ENCODE measurements around the gene ZNF132. TPM values are rescaled to one million over a fixed set of nuclear protein-coding genes. Genes with fewer than 3 reads are reported as not detected.

ZNF132 gene
- total RNA-seq, 4 donors from 2014 or later = 3.0 to 5.1 (median 3.5) TPM

- Histone ChIP-seq H3K4me3 (no peak overlapping the region), H3K9me3 (no peaks in the 10 kb centered on the region), H3K27me3 (no peaks in the 10 kb centered on the region), H3K27ac (no peak overlapping the region), H3K4me1 (no peaks in the 10 kb centered on the region), H3K36me3 (peaks cover 0 to 34% (median 15%) of the 10 kb centered on the region in 4 donors)
- WGBS, 2 donors (ENCODE audit: low coverage in 1 of 2) = 93 to 97% methylated on average over 3 to 7 of the region's 7 CpGs
- intact Hi-C loops (cut with DNase I; ENCODE audit: low total_unique reads) (no loop called here), in situ Hi-C loops (cut with MboI; ENCODE audit: low pct_ligation_motif_present in 1 of 4, low pct_unique_long_range_greater_than_20kb in 1 of 4, low sequenced_read_pairs in 3 of 4) (no loop called here)
- DNase-seq = no peak
- TF ChIP-seq, protein P1, sequence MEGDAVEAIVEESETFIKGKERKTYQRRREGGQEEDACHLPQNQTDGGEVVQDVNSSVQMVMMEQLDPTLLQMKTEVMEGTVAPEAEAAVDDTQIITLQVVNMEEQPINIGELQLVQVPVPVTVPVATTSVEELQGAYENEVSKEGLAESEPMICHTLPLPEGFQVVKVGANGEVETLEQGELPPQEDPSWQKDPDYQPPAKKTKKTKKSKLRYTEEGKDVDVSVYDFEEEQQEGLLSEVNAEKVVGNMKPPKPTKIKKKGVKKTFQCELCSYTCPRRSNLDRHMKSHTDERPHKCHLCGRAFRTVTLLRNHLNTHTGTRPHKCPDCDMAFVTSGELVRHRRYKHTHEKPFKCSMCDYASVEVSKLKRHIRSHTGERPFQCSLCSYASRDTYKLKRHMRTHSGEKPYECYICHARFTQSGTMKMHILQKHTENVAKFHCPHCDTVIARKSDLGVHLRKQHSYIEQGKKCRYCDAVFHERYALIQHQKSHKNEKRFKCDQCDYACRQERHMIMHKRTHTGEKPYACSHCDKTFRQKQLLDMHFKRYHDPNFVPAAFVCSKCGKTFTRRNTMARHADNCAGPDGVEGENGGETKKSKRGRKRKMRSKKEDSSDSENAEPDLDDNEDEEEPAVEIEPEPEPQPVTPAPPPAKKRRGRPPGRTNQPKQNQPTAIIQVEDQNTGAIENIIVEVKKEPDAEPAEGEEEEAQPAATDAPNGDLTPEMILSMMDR (IDR thresholded peaks at IDR 0.05) = no peak
- TF ChIP-seq POLR2A (IDR thresholded peaks at IDR 0.05) = no peak
- TF ChIP-seq POLR2AphosphoS5 (IDR thresholded peaks at IDR 0.05) = no peak
- no peak for TF ChIP-seq EP300 (IDR thresholded peaks at IDR 0.05; ENCODE audit: low read depth)
These were observed 22.9 kb downstream of the ZNF132 start for GRCh38 chr19:58417071-58417470.

GRCh38 chr19:58416604-58417003 lies 23.3 kb downstream of the ZNF132 start:
- TF ChIP-seq, protein P1 (IDR thresholded peaks at IDR 0.05) = no peak
- TF ChIP-seq EP300 (IDR thresholded peaks at IDR 0.05; ENCODE audit: low read depth) (no peak), POLR2AphosphoS5 (IDR thresholded peaks at IDR 0.05) (no peak), POLR2A (IDR thresholded peaks at IDR 0.05) (no peak)
- 96% methylated on average over 5 of the region's 5 CpGs; no CpG with 5 or more reads in 1 of the 2 donors for WGBS, 2 donors (ENCODE audit: low coverage in 1 of 2)
- no peaks in the 10 kb centered on the region for H3K27me3 ChIP-seq
- no peak overlapping the region for H3K4me3 ChIP-seq
- peaks cover 0 to 34% (median 15%) of the 10 kb centered on the region in 4 donors for H3K36me3 ChIP-seq
- no peaks in the 10 kb centered on the region for H3K9me3 ChIP-seq
- DNase-seq = no peak
- no peak overlapping the region for H3K27ac ChIP-seq
- intact Hi-C loops (cut with DNase I; ENCODE audit: low total_unique reads) = no loop called here
- in situ Hi-C loops (cut with MboI; ENCODE audit: low pct_ligation_motif_present in 1 of 4, low pct_unique_long_range_greater_than_20kb in 1 of 4, low sequenced_read_pairs in 3 of 4) = no loop called here
- no peaks in the 10 kb centered on the region for H3K4me1 ChIP-seq

DNA sequence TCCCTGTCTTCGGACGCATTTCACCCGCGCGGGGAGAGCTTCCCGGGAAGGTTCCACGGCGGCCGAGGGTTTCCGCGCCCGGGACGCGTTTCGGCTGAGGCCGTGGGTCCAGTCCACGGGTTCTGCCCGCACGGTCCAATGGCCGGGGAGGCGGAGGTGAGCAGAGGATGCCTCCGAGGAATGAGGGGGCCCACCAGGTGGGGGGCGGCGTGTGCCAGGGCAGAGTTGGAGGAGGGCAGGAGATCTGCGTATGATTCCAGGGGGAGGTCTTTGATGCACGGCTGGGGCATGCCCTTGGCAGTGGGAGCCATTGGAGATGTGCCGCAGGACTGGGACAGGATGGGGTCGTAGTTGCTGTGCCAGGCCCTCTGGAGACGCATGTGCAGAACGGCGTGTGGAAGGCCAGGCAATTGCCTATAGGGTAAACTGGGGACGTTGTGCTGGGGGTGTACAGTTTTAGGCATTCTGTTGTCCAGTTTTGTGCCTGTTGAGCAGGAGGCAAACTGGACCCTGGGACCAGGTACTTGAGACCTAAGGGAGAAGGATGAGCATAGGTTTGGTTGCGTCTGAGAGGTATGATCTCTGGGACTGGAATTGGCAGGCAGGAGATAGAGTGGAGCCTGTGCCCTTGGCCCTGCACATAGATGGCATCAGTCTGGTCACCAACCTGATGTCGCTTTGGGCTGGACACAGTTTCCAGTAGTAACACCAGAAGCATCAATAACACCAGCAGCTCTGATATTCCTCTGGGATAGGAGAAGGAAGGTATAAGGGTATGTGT lies 30.8 kb downstream of the ZNF132 start:
- Histone ChIP-seq H3K9me3 (no peaks in the 10 kb centered on the region), H3K27me3 (no peaks in the 10 kb centered on the region), H3K36me3 (no peaks in the 10 kb centered on the region), H3K4me1 (peaks cover 0 to 18% (median 16%) of the 10 kb centered on the region in 4 donors), H3K4me3 (peak overlapping the region; percentile 65 to 82 (median 74)), H3K27ac (peak overlapping the region; percentile 82 to 91 (median 90))
- TF ChIP-seq EP300 (IDR thresholded peaks at IDR 0.05; ENCODE audit: low read depth) (no peak), POLR2A (IDR thresholded peaks at IDR 0.05) (no peak)
- TF ChIP-seq, protein P1 (IDR thresholded peaks at IDR 0.05) = no peak
- intact Hi-C loops (cut with DNase I; ENCODE audit: low total_unique reads) (no loop called here), in situ Hi-C loops (cut with MboI; ENCODE audit: low pct_ligation_motif_present in 1 of 4, low pct_unique_long_range_greater_than_20kb in 1 of 4, low sequenced_read_pairs in 3 of 4) (no loop called here)
- no peak for DNase-seq
- WGBS, 2 donors (ENCODE audit: low coverage in 1 of 2) = 4% methylated on average over 34 of the region's 34 CpGs; no CpG with 5 or more reads in 1 of the 2 donors

DNA sequence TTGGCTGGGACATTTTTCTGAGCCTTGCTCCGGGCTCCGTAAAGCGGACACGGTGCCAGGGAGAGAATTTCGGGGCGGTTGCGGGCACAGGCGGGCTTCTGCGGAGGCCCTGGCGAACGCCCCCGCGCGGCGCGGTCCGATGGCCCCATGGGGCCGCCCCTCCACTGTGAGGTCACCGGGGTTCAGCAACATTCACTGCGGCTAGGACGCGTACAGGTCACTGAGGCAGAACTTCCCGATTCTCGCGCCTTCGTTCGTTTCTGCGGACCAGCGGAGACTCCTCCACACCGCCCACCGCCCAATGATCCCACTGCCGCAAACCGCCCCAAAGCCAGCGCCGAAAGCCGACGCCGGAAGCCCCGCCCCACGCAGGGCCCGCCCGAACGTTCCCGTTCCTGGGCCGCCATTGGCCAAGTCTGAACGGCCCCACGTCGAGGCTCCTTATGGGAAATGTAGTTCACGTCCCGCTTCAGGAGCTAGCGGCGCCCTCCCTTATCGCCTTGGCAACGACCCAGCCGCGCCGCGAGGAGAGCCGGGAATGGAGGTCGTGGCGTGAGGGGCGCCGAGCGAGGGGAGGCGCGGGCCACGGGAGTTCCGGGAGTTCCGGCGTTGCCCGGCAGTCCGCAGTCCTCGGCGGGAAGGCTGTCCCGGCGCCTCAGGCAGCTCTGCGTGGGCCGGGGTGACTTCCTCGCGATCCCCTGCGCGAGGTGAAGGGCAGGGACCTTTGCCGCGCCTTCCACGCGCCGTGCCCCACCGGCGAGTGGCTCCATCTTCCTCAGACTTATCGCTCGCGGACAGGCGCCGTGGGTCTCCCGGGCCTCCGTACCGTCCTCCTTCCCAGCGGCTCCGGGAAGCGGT lies 31.6 kb downstream of the ZNF132 start, which contains the start of gene ZNF584:
ZNF584 (plus strand) TSS at position 498 of the 858 bp plus-strand sequence. CDS start 499 bp downstream, outside the sequence.
- intact Hi-C loops (cut with DNase I; ENCODE audit: low total_unique reads) = no loop called here
- no peaks in the 10 kb centered on the region for H3K36me3 ChIP-seq
- H3K4me1 ChIP-seq = peaks cover 0 to 18% (median 16%) of the 10 kb centered on the region in 4 donors
- 1 to 2% methylated on average over 8 to 87 of the region's 100 CpGs for WGBS, 2 donors (ENCODE audit: low coverage in 1 of 2)
- DNase-seq = peak; percentile 95
- H3K27me3 ChIP-seq = no peaks in the 10 kb centered on the region
- H3K27ac ChIP-seq = peak within 1 kb of the TSS; percentile 82 to 91 (median 90)
- H3K4me3 ChIP-seq = peak within 1 kb of the TSS; percentile 65 to 82 (median 74)
- TF ChIP-seq EP300 (IDR thresholded peaks at IDR 0.05; ENCODE audit: low read depth) (no peak), POLR2A (IDR thresholded peaks at IDR 0.05) (peak; percentile 85), POLR2AphosphoS5 (IDR thresholded peaks at IDR 0.05) (peak; percentile 77 to 89 (median 79))
- TF ChIP-seq, protein P1 (IDR thresholded peaks at IDR 0.05) = peak in 1 of 5 experiments; percentile 17
- in situ Hi-C loops (cut with MboI; ENCODE audit: low pct_ligation_motif_present in 1 of 4, low pct_unique_long_range_greater_than_20kb in 1 of 4, low sequenced_read_pairs in 3 of 4) = no loop called here
- no peaks in the 10 kb centered on the region for H3K9me3 ChIP-seq
